ENCODE data around the gene ZBED4. TPM values are rescaled to one million over a fixed set of nuclear protein-coding genes. Genes with fewer than 3 reads are reported as not detected.

The ZBED4 gene
- total RNA-seq, 4 donors from 2014 or later = 14.9 to 24.0 (median 20.9) TPM

DNA sequence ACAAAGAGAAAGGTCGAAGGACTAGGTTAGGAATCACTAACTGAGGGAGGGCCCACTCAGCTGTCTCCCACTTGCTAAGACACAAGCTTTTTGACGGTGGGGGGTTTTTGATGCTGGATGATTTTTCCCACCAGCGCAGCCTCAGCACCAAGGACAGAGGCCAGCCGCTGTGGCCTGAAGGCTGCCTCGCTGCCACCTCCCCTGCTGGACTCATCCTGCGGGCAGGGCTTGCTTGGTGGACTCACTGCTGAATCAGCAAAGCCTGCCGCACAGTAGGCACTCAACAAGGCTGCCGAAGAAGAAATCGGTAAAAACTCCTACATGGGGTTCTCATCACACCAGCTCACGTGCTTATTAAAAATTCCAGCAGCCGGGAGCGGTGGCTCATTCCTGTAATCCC is 62.0 kb downstream of the ZBED4 start:
- no peak for TF ChIP-seq POLR2A (IDR thresholded peaks at IDR 0.05)
- TF ChIP-seq, protein P1, sequence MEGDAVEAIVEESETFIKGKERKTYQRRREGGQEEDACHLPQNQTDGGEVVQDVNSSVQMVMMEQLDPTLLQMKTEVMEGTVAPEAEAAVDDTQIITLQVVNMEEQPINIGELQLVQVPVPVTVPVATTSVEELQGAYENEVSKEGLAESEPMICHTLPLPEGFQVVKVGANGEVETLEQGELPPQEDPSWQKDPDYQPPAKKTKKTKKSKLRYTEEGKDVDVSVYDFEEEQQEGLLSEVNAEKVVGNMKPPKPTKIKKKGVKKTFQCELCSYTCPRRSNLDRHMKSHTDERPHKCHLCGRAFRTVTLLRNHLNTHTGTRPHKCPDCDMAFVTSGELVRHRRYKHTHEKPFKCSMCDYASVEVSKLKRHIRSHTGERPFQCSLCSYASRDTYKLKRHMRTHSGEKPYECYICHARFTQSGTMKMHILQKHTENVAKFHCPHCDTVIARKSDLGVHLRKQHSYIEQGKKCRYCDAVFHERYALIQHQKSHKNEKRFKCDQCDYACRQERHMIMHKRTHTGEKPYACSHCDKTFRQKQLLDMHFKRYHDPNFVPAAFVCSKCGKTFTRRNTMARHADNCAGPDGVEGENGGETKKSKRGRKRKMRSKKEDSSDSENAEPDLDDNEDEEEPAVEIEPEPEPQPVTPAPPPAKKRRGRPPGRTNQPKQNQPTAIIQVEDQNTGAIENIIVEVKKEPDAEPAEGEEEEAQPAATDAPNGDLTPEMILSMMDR (IDR thresholded peaks at IDR 0.05) = no peak
- Histone ChIP-seq H3K27me3 (no peaks in the 10 kb centered on the region), H3K27ac (no peak overlapping the region), H3K9me3 (no peaks in the 10 kb centered on the region), H3K4me1 (peaks cover 4 to 18% (median 7%) of the 10 kb centered on the region in 4 donors), H3K4me3 (no peak overlapping the region), H3K36me3 (peaks cover 0 to 20% (median 0%) of the 10 kb centered on the region in 3 donors)
- no peak for DNase-seq

DNA sequence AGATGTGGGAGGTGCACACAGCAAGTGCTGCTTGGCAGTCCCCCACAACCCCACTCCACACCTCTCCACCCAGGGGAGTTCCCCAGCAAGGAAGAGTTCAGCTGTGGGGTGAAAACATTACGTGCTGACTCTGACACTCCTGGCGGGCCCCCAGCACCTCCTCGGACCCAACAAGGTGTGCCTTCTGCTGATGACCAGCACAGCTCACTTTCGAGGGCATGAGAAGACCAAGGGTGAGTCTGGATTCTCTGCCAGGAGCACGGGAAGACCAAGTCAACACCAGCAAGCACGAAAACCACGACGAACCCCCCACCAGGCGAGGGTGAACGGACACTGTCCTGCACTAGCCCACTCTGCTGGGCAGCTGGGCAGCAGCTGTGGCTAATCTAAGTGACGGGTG is 63.2 kb downstream of the ZBED4 start:
- no peak for DNase-seq
- H3K36me3 ChIP-seq = peaks cover 0 to 24% (median 0%) of the 10 kb centered on the region in 3 donors
- peak overlapping the region in 1 of 4 donors; percentile 83 for H3K4me3 ChIP-seq
- H3K27me3 ChIP-seq = no peaks in the 10 kb centered on the region
- no peak for TF ChIP-seq POLR2A (IDR thresholded peaks at IDR 0.05)
- TF ChIP-seq, protein P1 (IDR thresholded peaks at IDR 0.05) = no peak
- H3K4me1 ChIP-seq = peaks cover 4 to 18% (median 7%) of the 10 kb centered on the region in 4 donors
- no peaks in the 10 kb centered on the region for H3K9me3 ChIP-seq
- H3K27ac ChIP-seq = no peak overlapping the region

DNA sequence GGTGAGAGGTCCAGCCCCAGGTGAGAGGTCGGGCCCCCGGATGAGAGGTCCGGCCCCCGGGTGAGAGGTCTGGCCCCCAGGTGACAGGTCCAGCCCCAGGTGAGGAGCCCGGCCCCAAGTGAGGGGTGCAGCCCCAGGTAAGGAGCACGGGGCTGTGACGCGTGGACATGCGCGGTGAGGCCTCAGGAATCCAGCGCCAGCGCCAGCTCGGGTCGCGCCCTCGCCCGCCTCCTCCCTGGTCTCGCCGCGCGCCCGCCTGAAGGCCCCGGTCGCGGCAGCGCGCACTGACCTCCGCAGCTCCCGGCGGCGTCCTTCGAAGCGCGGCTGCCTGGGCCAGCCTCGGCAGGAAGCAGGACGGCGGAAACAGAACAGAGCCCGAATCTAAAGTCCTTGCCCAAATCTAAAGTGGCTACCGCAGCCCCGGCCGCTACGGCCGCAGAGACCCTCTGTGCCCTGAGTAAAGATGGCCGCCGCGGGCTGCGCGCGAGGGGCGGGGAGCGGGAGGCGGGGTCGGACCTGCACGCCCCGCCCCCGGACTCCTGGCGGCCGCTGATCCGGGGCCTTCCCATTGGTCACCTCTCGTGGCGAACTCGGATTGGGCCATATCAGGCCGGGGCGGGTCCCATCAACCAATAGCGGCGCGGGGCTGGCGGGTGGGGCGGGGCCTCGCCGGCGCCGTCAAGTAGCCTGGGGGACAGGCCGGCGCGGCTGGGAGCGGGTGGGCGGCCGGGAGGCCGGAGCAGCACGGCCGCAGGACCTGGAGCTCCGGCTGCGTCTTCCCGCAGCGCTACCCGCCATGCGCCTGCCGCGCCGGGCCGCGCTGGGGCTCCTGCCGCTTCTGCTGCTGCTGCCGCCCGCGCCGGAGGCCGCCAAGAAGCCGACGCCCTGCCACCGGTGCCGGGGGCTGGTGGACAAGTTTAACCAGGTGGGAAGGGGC is 64.6 kb downstream of the ZBED4 start, which contains the start of the genes ALG12 and CRELD2:
ALG12 (minus strand) TSS at position 465 of the 937 bp plus-strand sequence. CDS start 4,673 bp downstream, outside the sequence.
CRELD2 (plus strand) TSS at position 661 of the 937 bp plus-strand sequence; CDS start at position 797, 136 bp downstream.
- Histone ChIP-seq H3K27me3 (no peaks in the 10 kb centered on the region), H3K9me3 (no peaks in the 10 kb centered on the region), H3K4me3 (peak within 1 kb of the TSS; percentile 83 to 98 (median 92)), H3K36me3 (peaks cover 0 to 12% (median 0%) of the 10 kb centered on the region in 3 donors), H3K4me1 (peaks cover 4 to 18% (median 7%) of the 10 kb centered on the region in 4 donors), H3K27ac (peak within 1 kb of the TSS; percentile 90 to 97 (median 94))
- TF ChIP-seq POLR2A (IDR thresholded peaks at IDR 0.05) = peak; percentile 43 to 55
- TF ChIP-seq, protein P1 (IDR thresholded peaks at IDR 0.05) = peak in 3 of 6 experiments; percentile 1 to 13 (median 5)
- DNase-seq = peak; percentile 97 to 99 (median 99)

DNA sequence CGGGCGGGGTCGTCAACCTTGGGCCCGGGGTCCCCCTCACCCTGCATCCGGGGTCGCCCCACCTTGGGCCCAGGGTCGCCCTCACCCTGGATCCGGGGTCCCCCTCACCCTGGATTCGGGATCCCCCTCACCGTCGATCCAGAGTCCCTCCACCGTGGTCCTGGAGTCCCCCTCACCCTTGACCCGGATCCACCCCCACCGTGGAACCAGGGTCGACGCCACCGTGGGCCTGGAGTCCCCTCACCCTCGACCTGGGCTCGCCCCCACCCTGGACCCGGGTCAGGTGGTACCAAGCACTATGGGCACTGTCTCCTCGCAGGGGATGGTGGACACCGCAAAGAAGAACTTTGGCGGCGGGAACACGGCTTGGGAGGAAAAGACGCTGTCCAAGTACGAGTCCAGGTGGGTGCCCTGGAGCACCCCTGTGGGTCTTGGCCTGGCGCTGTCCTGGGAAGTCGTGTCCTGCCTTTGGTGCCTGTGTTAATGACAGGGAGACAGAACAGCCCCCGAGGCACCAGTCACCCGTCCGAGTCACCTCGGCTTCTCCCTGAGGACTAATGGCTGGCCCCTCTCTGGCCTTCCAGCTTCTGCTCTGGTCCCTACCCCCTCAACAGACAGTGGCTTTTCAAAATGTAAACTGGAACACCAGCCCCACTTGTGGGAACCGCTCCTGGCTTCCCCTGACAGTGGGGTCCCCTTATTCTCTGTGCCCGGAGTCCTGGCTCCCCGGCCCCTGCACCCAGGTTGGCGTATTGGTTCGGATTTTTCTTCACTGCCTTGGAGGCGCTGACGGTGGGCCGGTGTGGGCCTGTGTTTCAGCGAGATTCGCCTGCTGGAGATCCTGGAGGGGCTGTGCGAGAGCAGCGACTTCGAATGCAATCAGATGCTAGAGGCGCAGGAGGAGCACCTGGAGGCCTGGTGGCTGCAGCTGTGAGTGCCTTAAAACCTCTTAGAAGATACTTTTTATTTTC is 65.6 kb downstream of the ZBED4 start:
- no peak for TF ChIP-seq POLR2A (IDR thresholded peaks at IDR 0.05)
- TF ChIP-seq, protein P1 (IDR thresholded peaks at IDR 0.05) = no peak
- Histone ChIP-seq H3K36me3 (peaks cover 0 to 8% (median 0%) of the 10 kb centered on the region in 3 donors), H3K4me1 (peaks cover 4 to 18% (median 7%) of the 10 kb centered on the region in 4 donors), H3K27me3 (no peaks in the 10 kb centered on the region), H3K4me3 (peak overlapping the region; percentile 83 to 98 (median 92)), H3K27ac (peak overlapping the region; percentile 90 to 97 (median 94)), H3K9me3 (no peaks in the 10 kb centered on the region)
- no peak for DNase-seq

DNA sequence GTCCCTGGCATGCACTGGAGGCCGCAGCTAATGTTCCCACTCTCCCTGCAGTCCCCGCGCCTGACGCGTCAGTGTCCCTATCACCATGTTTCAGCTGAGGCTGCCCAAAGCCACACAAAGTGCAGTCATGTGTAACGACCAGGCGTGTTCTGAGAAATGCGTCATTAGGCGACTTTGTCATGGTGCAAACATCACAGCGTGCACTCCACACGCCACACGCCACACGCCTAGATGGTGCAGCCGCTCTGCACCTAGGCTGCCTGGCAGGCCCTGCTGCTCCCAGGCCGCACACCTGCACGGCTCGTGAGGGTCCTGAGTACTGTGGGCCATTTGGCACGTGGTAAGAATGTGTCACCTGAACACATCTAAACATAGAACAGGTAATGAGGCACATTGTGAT is 67.2 kb downstream of the ZBED4 start:
- Histone ChIP-seq H3K9me3 (no peaks in the 10 kb centered on the region), H3K4me1 (peaks cover 4 to 18% (median 9%) of the 10 kb centered on the region in 4 donors), H3K36me3 (peaks cover 0 to 15% (median 0%) of the 10 kb centered on the region in 3 donors), H3K27me3 (no peaks in the 10 kb centered on the region), H3K4me3 (no peak overlapping the region), H3K27ac (no peak overlapping the region)
- no peak for DNase-seq
- no peak for TF ChIP-seq POLR2A (IDR thresholded peaks at IDR 0.05)
- TF ChIP-seq, protein P1 (IDR thresholded peaks at IDR 0.05) = no peak

All from Peyer's patch (tissue), 4 donors.